GM19324 (cell line): ENCODE results near the gene RNF14.
"Not testable (repeated sequence)": the region's sequence is repeated elsewhere in the genome, so short reads cannot be mapped to it uniquely, and the experiment has no call there.

Source experiments
- ATAC-seq: cut with Tn5 transposase; IDR thresholded peaks from one replicate; pipeline ENCODE4 v1.9.1; 2021; ENCODE audit warnings: mild to moderate bottlenecking, moderate library complexity; ENCODE audit not compliant: unreplicated experiment, low FRiP score

RNF14 gene

DNA sequence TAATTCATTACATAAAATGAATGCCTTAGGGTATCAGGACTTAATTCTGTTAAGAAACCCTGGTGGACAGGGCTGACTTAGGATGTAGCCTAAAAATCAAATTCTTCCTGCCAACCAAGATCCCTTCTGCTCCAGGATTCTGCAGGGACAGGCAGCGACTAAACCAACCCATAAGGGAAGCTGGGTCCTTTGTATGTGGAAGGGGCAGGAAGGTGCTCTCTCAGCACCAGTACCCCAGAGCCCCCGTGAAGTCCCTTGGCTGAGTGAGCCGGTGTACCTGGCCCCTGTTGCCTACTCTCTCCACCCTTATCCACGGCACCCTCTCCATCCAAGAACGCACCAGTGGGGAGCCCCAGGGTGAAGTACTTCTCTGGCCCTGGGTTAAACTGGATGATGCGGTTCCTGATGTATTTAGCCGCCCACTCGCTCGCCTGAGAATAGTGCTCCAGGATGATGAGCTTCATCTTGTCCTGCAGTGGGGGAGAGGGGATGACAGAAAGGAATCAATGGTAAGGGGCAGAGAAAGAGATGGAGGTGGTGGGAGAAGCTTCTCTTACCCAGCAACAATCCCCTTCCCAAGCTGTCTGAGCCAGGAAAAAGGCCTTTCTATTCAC lies 42.8 kb downstream of the RNF14 start:
- no peak for ATAC-seq

- ATAC-seq: no peak
These were observed 43.4 kb downstream of the RNF14 start for GRCh38 chr5:142012186-142012785.

DNA sequence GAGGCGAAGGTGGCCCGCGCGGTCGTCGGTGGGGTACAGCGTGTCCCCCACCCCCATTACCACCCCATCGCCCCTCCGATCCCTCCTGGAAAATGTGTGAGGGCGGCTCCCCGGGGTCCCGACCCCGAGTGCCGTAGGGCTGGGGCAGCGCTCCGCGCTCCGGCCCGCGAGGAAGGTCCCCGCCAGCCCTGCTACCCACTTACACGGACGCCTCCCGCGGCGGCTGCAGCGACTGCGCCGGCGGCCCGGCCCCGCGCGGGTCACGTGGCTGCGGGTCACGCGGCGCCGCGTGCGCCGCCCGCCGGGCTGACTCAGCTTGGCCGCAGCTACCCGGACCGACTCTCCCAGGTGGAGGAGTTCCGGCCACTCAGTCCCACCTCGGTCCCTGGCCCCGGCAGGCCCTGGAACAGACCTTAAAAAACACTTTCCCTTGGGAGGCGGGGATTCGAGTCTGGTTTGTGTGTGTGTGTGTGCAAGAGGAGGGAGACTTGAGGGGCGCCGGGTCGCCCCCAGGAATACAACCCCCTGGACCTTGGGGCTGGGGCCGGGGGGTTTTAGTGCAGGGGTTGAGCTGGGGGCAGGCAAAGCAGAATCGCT lies 44.0 kb downstream of the RNF14 start, which contains the start of gene GNPDA1:
Gene GNPDA1, minus strand, starts transcription at position 236 of the 597 bp plus-strand sequence. CDS start 992 bp downstream, outside the sequence.
- peak; percentile 83 for ATAC-seq

DNA sequence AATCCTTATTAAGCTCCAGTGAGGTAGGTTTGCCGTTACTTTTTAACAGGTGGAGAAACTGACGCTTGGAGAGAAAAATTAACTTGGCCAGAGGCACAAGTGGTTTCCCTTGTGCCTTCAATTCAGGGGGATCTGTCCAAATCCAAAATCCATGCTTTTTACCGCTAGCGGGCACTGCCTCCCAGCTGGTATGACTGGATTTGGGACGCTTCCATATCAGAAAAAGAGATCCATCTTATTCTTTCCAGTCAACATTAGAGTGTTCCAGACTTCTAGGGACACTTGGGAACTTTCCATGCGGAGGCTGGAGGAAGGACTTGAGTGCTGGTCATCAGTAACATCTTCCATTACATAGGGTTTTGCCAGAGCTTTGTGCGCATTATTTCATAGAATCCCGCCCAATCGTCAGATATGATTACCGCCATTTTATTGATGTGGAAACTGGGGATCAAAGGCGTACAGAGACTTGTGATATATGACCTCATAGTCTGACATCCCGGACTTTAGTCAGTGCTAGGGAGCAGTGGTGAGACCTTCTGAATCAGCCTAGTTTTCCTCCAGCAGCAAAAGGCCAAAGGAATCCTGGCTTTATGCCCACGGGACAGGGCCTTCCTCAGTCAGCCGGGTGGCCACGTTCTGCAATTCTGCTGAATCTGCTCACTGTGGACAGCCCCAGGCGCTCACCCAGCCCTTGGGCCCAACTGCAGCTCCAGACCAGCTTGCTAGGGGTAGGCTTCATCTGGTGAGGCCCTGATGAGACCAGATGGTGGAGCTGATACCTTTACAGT lies 45.0 kb downstream of the RNF14 start:
- ATAC-seq: no peak

GRCh38 chr5:142014911-142015584 lies 46.1 kb downstream of the RNF14 start:
- no peak for ATAC-seq

DNA sequence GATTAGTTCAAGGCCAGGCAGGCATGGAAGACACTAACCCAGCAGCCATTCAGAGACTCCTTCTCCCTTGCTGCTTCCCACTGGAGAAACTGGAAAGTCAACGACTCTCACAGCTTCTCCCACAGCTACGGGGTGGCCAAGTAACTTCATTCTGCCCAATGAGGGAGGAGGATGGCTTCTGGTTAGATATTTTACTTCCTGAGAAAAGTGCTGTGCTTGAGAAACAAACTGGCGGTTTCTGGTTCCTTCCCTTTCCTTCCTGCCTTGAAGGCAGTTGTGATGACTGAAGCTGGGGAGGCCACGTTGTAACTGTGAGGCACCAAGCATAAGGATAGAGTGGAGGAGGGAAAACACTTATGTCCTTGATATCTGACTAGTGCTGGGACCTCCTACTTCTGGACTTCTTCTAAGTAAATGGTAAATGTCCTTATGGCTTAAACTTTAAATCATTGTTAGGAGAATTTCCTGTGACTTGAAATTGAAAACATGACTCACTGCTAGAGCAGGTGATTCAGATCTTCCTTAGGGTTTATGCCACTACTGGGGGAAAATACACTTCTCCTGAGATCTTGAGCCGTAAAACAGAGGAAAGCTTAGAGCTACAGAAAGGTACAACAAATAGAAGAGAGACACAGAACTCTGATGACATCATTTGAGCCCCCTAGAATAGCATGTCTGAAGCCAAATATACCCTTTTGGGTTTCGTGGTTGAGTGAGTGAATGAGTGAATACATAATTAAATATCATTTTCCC lies 47.1 kb downstream of the RNF14 start:
- ATAC-seq: no peak

- no peak for ATAC-seq
These were observed 47.7 kb downstream of the RNF14 start for GRCh38 chr5:142016556-142016955.

GRCh38 chr5:142017832-142018427 lies 49.0 kb downstream of the RNF14 start:
- no peak for ATAC-seq

- no peak for ATAC-seq
These were observed 51.3 kb downstream of the RNF14 start for GRCh38 chr5:142020122-142020659.

- no peak for ATAC-seq
These were observed 54.9 kb downstream of the RNF14 start for GRCh38 chr5:142023836-142024235.

GRCh38 chr5:142024771-142025304 lies 55.9 kb downstream of the RNF14 start:
- peak; percentile 100 for ATAC-seq

DNA sequence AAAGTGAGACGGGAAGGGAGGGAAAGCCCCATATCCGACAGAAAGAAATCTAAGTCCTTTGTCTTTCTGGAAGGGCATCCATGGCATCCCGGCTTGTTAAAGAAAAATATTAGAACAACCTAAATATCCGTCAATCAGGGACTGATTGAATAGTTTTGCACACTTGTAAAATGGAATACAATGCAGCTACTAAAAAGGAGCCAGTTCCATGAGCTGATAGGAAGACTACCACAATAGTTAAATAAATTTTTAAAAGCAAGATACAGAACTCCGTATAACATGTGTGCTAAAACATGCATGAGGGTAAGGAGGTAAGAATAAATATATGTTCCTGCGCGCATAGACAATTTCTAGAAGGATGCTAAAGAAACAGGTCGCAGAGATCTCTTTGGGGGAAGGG lies 56.7 kb downstream of the RNF14 start:
- ATAC-seq: no peak

DNA sequence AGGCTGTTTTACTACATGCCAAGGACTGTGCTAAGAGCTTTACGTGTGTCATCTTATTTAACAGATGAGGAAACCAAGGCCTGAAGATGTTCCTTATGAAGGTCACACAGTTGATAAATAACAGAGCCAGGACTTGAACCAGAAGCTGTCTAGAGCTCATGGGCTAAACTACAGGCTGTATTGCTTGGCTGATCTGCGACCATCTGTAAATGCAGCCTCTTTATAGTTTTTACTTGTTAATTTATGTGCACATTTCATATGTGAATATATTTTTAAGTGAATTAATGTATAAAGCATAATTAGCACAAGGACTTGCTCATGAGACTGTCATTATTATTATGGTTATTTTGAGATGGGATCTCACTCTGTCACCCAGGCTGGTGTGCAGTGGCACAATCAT lies 63.2 kb downstream of the RNF14 start:
- ATAC-seq: no peak

- no peak for ATAC-seq
These were observed 64.1 kb downstream of the RNF14 start for GRCh38 chr5:142032747-142033631.

DNA sequence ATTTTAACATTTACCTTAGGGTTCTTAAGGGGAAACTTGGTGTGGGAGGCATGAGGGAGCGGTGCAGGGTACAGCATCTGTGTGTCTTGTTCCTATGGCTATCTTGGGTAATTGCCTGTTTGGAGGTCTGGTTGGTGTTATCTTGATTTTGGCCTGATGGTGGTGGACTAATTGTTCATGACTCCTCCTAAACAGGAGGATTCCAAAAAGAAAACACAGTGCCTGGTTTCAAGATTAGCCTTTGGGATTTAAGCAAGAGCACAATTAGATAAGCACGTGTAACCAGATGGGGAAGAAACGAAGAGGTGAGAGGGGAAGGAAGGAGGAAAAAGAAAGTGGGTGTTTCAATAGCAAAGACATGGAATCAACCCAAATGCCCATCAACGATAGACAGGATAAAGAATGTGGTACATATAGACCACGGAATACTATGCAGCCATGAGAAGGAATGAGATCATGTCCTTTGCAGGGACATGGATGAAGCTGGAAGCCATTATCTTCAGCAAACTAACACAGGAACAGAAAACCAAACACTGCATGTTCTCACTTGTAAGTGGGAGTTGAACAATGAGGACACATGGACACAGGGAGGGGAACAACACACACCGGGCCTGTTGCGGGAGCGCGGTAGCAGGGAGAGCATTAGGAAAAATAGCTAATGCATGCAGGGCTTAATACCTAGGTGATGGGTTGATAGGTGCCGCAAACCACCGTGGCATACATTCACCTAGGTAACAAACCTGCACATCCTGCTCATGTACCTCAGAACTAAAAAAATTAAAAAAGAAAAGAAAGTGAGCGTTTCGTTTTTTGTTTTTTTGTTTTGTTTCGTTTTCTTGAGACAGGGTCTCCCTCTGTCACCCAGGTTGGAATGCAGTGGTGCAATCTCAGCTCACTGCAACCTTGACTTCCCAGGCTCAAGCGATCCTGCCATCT lies 65.0 kb downstream of the RNF14 start:
- ATAC-seq: not testable (repeated sequence)

DNA sequence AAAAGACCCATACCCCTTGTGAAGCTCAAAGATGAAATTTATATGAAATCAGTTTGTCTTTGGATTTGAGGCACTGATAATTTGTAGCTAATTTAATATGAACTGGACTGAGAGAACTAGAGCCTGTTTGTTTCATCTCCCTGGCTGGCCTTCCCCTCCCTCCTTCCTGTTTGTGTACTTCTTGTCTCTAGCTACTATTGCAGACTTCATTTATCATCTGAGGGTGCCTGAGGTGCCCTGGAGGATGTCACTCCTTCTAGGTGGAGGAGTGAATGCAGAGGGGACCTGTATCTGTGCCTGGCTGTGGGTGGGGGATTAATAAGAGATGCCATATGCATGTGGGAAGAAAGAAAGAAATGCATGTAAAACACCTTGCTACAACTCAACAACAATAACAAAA lies 66.1 kb downstream of the RNF14 start:
- no peak for ATAC-seq

DNA sequence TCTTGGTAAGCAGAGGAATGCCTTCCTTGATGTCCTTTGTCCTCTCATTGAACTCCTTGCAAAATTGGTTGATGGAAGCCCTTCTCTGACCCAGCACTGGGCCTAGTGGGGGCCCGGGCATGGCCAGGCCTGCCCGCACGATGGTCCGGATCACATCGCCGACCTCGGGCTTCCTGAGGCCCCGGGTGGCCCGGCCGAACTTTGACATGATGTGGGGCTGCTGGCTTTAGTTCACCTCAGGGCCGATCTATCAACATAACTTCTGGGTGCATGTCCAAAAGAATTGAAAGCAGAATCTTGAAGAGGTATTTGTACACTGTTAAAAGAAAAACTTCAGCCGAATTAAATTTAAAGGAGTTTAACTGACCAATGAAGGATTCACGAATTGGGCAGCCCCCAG lies 68.0 kb downstream of the RNF14 start:
- no peak for ATAC-seq
